ENCODE measurements around the gene SELENBP1. TPM values are rescaled to one million over a fixed set of nuclear protein-coding genes. Genes with fewer than 3 reads are reported as not detected.
A peak's percentile ranks its signal among the peaks of the same experiment; 100 is the strongest.

SELENBP1 gene
- total and polyA plus RNA-seq, 9 of the 15 experiments (the other 6 are each of a cell fraction or from before 2014, with no cell fraction given): 25.8 to 81.2 (median 47.1) TPM

GRCh38 chr1:151370211-151370911 is 2.1 kb downstream of the SELENBP1 start (continued):
- TF ChIP-seq ATF7 (IDR thresholded peaks at IDR 0.05) (0 out of 2 replicates have a peak, but pooled peaks have one; percentile 13), SMARCC2 (IDR thresholded peaks at IDR 0.05; ENCODE audit: low read depth) (peak; percentile 46; the same call in 1 of the 2 replicates), CTBP1 (IDR thresholded peaks at IDR 0.05; ENCODE audit: borderline replicate concordance) (0 out of 2 replicates have a peak, but pooled peaks have one; percentile 51), SMARCB1 (IDR thresholded peaks at IDR 0.05; ENCODE audit: insufficient read length, low read depth) (peak; percentile 39), SRSF9 (IDR thresholded peaks at IDR 0.05; ENCODE audit: borderline replicate concordance, low read depth, low read length) (no peak), ETV1 (tag; conservative IDR thresholded peaks at IDR 0.05; ENCODE audit: low read depth) (0 out of 2 replicates have a peak, but pooled peaks have one; percentile 20), HDAC8 (tag; IDR thresholded peaks at IDR 0.05) (no peak), POLR2G (IDR thresholded peaks at IDR 0.05; ENCODE audit: low read depth, low read length) (0 out of 2 replicates have a peak, but pooled peaks have one; percentile 21), SPI1 (IDR thresholded peaks at IDR 0.05; ENCODE audit: borderline replicate concordance, low read depth, low read length) (peak; percentile 90), CBFA2T2 (conservative IDR thresholded peaks at IDR 0.05) (peak; percentile 82), SMARCA4 (IDR thresholded peaks at IDR 0.05) (0 out of 2 replicates have a peak, but pooled peaks have one; percentile 36), RCOR1 (IDR thresholded peaks at IDR 0.05; ENCODE audit: borderline replicate concordance in 1 of 2, low read depth in 2 of 2, low read length in 2 of 2) (peak in 1 of 2 experiments; percentile 14; a peak in 1 of 4 replicates), ETV5 (CRISPR knock-in tag; IDR thresholded peaks at IDR 0.05; ENCODE audit: low read depth) (0 out of 2 replicates have a peak, but pooled peaks have one; percentile 56), HDAC2 (IDR thresholded peaks at IDR 0.05) (peak; percentile 70; the same call in 1 of the 2 replicates), SIX5 (IDR thresholded peaks at IDR 0.05; ENCODE audit: borderline replicate concordance in 1 of 2, insufficient read depth in 1 of 2, low read depth in 1 of 2, low read length in 2 of 2) (no peak), MTA3 (IDR thresholded peaks at IDR 0.05; ENCODE audit: borderline replicate concordance) (0 out of 2 replicates have a peak, but pooled peaks have one; percentile 51), HNRNPL (IDR thresholded peaks at IDR 0.05; ENCODE audit: low read depth, low read length) (0 out of 2 replicates have a peak, but pooled peaks have one; percentile 15), ZNF592 (IDR thresholded peaks at IDR 0.05) (peak; percentile 72), CHD4 (IDR thresholded peaks at IDR 0.05; ENCODE audit: insufficient read depth, insufficient replicate concordance, low read depth, low read length, poor library complexity, severe bottlenecking) (peak; percentile 39), MNT (conservative IDR thresholded peaks at IDR 0.05) (0 out of 4 replicates have a peak, but pooled peaks of 1 of the 2 experiments have one; percentile 15), SMAD4 (CRISPR knock-in tag; conservative IDR thresholded peaks at IDR 0.05) (peak; percentile 47)
